Measurements from ENCODE around the gene FGF3. TPM values are rescaled to one million over a fixed set of nuclear protein-coding genes. Genes with fewer than 3 reads are reported as not detected.

FGF3 gene
- total RNA-seq, 1 donor from 2014 or later: not detected

DNA sequence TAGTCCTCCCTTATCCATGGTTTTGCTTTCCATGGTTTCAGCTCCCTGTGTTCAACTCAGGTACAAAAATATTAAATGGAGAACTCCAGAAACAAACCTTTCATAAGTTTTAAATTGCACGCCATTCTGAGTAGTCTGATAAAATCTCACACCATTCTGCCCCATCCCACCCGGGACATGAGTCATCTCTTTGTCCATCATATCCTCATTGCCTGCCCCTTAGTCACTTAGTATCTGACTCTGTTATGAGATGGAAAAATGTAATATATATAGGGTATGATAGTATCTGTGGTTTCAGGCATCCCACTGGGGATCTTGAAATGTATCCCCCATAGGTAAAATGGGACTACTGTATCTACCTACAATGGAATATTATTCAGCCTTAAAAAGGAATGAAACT is 35.5 kb upstream of the FGF3 start:
- TF ChIP-seq, protein P1, sequence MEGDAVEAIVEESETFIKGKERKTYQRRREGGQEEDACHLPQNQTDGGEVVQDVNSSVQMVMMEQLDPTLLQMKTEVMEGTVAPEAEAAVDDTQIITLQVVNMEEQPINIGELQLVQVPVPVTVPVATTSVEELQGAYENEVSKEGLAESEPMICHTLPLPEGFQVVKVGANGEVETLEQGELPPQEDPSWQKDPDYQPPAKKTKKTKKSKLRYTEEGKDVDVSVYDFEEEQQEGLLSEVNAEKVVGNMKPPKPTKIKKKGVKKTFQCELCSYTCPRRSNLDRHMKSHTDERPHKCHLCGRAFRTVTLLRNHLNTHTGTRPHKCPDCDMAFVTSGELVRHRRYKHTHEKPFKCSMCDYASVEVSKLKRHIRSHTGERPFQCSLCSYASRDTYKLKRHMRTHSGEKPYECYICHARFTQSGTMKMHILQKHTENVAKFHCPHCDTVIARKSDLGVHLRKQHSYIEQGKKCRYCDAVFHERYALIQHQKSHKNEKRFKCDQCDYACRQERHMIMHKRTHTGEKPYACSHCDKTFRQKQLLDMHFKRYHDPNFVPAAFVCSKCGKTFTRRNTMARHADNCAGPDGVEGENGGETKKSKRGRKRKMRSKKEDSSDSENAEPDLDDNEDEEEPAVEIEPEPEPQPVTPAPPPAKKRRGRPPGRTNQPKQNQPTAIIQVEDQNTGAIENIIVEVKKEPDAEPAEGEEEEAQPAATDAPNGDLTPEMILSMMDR (IDR thresholded peaks at IDR 0.05; ENCODE audit: insufficient read depth, low read depth, low read length): no peak
- TF ChIP-seq EZH2 (IDR thresholded peaks at IDR 0.05; ENCODE audit: insufficient read depth, low read length): no peak
- H3K27ac ChIP-seq (ENCODE audit: low read depth, low read length): peak overlapping the region; percentile 31
- Mint-ChIP-seq H3K4me3 (ENCODE audit: unreplicated experiment) (no peak overlapping the region), H3K36me3 (ENCODE audit: low read depth, unreplicated experiment) (no peaks in the 10 kb centered on the region), H3K27ac (ENCODE audit: unreplicated experiment) (peak overlapping the region; percentile 66), H3K9me3 (ENCODE audit: unreplicated experiment) (peaks cover 18% of the 10 kb centered on the region), H3K4me1 (ENCODE audit: low read depth, unreplicated experiment) (peaks cover 5% of the 10 kb centered on the region), H3K27me3 (ENCODE audit: low read depth, unreplicated experiment) (peaks cover 22% of the 10 kb centered on the region)
- peak; percentile 65 for DNase-seq (ENCODE audit: low read depth)
- peaks cover 6% of the 10 kb centered on the region for H3K9me3 ChIP-seq (ENCODE audit: insufficient read depth, low read depth, low read length)
- no peak overlapping the region for H3K4me3 ChIP-seq (ENCODE audit: insufficient read depth, low read depth, low read length)
- no peak for FAIRE-seq
- H3K79me2 ChIP-seq (ENCODE audit: insufficient read depth, low read length): no peaks in the 10 kb centered on the region
- H4K20me1 ChIP-seq (ENCODE audit: insufficient read depth, low read length): no peaks in the 10 kb centered on the region
- H3K27me3 ChIP-seq (ENCODE audit: insufficient read depth, low read length): peaks cover 3% of the 10 kb centered on the region
- no peak overlapping the region for H2AFZ ChIP-seq (ENCODE audit: low read depth, low read length)
- no peaks in the 10 kb centered on the region for H3K4me1 ChIP-seq (ENCODE audit: insufficient read depth, low read length)
- no peak overlapping the region for H3K9ac ChIP-seq (ENCODE audit: low read length)
- H3K4me2 ChIP-seq (ENCODE audit: low read length): peak overlapping the region; percentile 21
- H3K36me3 ChIP-seq (ENCODE audit: insufficient read depth, low read length): no peaks in the 10 kb centered on the region

DNA sequence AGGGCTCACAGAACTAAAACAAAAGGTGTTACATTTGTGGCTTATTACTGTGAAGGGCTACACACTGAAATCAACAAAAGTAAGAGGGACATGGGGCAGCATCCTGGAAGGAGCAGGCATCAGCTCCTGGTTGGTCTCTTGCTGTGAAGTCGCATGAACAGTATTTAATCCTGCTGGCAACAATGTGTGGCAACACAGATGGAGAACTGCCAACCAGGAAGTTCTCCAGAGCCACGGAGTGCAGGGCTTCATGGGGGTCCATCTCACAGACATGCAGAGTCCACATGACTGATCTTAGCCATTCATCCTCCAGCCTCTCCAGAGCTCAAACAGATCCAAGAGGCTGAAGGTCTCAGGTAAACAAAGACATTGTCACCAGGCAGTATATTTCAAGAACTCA is 32.8 kb upstream of the FGF3 start:
- FAIRE-seq: no peak
- Histone ChIP-seq H3K4me3 (ENCODE audit: insufficient read depth, low read depth, low read length) (no peak overlapping the region), H3K9me3 (ENCODE audit: insufficient read depth, low read depth, low read length) (peaks cover 6% of the 10 kb centered on the region), H4K20me1 (ENCODE audit: insufficient read depth, low read length) (no peaks in the 10 kb centered on the region), H3K4me1 (ENCODE audit: insufficient read depth, low read length) (no peaks in the 10 kb centered on the region), H3K27ac (ENCODE audit: low read depth, low read length) (no peak overlapping the region), H3K36me3 (ENCODE audit: insufficient read depth, low read length) (no peaks in the 10 kb centered on the region), H3K27me3 (ENCODE audit: insufficient read depth, low read length) (peaks cover 6% of the 10 kb centered on the region), H3K4me2 (ENCODE audit: low read length) (no peak overlapping the region), H3K9ac (ENCODE audit: low read length) (no peak overlapping the region), H3K79me2 (ENCODE audit: insufficient read depth, low read length) (no peaks in the 10 kb centered on the region), H2AFZ (ENCODE audit: low read depth, low read length) (no peak overlapping the region)
- Mint-ChIP-seq H3K4me1 (ENCODE audit: low read depth, unreplicated experiment) (peaks cover 8% of the 10 kb centered on the region), H3K27ac (ENCODE audit: unreplicated experiment) (no peak overlapping the region), H3K4me3 (ENCODE audit: unreplicated experiment) (no peak overlapping the region), H3K27me3 (ENCODE audit: low read depth, unreplicated experiment) (peaks cover 17% of the 10 kb centered on the region), H3K9me3 (ENCODE audit: unreplicated experiment) (peaks cover 19% of the 10 kb centered on the region), H3K36me3 (ENCODE audit: low read depth, unreplicated experiment) (peaks cover 2% of the 10 kb centered on the region)
- no peak for TF ChIP-seq EZH2 (IDR thresholded peaks at IDR 0.05; ENCODE audit: insufficient read depth, low read length)
- TF ChIP-seq, protein P1 (IDR thresholded peaks at IDR 0.05; ENCODE audit: insufficient read depth, low read depth, low read length): no peak
- DNase-seq (ENCODE audit: low read depth): no peak

DNA sequence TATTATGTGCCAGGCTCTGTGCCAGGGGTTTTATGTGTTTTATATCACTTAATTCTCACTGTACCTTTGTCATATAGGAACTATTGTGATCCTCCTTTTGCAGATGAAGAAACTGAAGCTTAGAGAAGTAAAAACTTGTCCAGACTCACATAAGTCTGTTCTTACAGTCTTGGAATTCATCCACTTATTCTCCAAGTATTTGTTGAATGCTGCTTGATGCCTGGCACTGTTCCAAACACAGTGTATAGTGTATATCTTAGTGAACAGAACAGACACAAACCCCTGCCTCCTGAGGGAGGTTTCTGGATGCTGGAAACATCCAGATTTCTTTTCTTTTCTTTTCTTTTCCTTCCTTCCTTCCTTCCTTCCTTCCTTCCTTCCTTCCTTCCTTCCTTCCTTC is 29.0 kb upstream of the FGF3 start:
- H3K4me3 ChIP-seq (ENCODE audit: insufficient read depth, low read depth, low read length): no peak overlapping the region
- H3K27me3 ChIP-seq (ENCODE audit: insufficient read depth, low read length): peaks cover 13% of the 10 kb centered on the region
- H3K9me3 ChIP-seq (ENCODE audit: insufficient read depth, low read depth, low read length): peaks cover 6% of the 10 kb centered on the region
- H3K27ac ChIP-seq (ENCODE audit: low read depth, low read length): no peak overlapping the region
- no peaks in the 10 kb centered on the region for H4K20me1 ChIP-seq (ENCODE audit: insufficient read depth, low read length)
- no peak overlapping the region for H3K9ac ChIP-seq (ENCODE audit: low read length)
- H3K27me3 Mint-ChIP-seq (ENCODE audit: low read depth, unreplicated experiment): peaks cover 18% of the 10 kb centered on the region
- no peak overlapping the region for H3K4me2 ChIP-seq (ENCODE audit: low read length)
- no peaks in the 10 kb centered on the region for H3K4me1 ChIP-seq (ENCODE audit: insufficient read depth, low read length)
- FAIRE-seq: peak; percentile 9
- no peak overlapping the region for H2AFZ ChIP-seq (ENCODE audit: low read depth, low read length)
- H3K4me3 Mint-ChIP-seq (ENCODE audit: unreplicated experiment): no peak overlapping the region
- peaks cover 3% of the 10 kb centered on the region for H3K4me1 Mint-ChIP-seq (ENCODE audit: low read depth, unreplicated experiment)
- no peaks in the 10 kb centered on the region for H3K36me3 ChIP-seq (ENCODE audit: insufficient read depth, low read length)
- TF ChIP-seq, protein P1 (IDR thresholded peaks at IDR 0.05; ENCODE audit: insufficient read depth, low read depth, low read length): no peak
- TF ChIP-seq EZH2 (IDR thresholded peaks at IDR 0.05; ENCODE audit: insufficient read depth, low read length): no peak
- no peaks in the 10 kb centered on the region for H3K79me2 ChIP-seq (ENCODE audit: insufficient read depth, low read length)
- DNase-seq (ENCODE audit: low read depth): peak; percentile 42
- no peak overlapping the region for H3K27ac Mint-ChIP-seq (ENCODE audit: unreplicated experiment)
- peaks cover 16% of the 10 kb centered on the region for H3K9me3 Mint-ChIP-seq (ENCODE audit: unreplicated experiment)
- peaks cover 2% of the 10 kb centered on the region for H3K36me3 Mint-ChIP-seq (ENCODE audit: low read depth, unreplicated experiment)

Measured in astrocyte (in vitro differentiated cells and primary cell).